Astrocyte (in vitro differentiated cells and primary cell): ENCODE measurements around the gene SALL4. TPM values are rescaled to one million over a fixed set of nuclear protein-coding genes. Genes with fewer than 3 reads are reported as not detected.
A peak's percentile ranks its signal among the peaks of the same experiment; 100 is the strongest.
"Not testable (repeated sequence)": the region's sequence is repeated elsewhere in the genome, so short reads cannot be mapped to it uniquely, and the experiment has no call there.

Experiments used
- DNase-seq: peaks from one replicate; pipeline ENCODE4 v3.0.0-alpha.2; 2010; ENCODE audit warnings: low read depth
- FAIRE-seq: peaks from 2 replicates; lab custom pipeline; 2011; peaks lifted over from hg19 to GRCh38; lab: Jason Lieb, UNC
- H2AFZ ChIP-seq: 2 replicates; pipeline ENCODE4 v1.6.0; 2012; ENCODE audit warnings: low read depth, low read length, inconsistent platforms
- H3K27ac ChIP-seq: 2 replicates; pipeline ENCODE4 v1.5.1; 2011; ENCODE audit warnings: low read depth, low read length, inconsistent platforms
- H3K27me3 ChIP-seq: 2 replicates; pipeline ENCODE4 v1.6.0; 2011; ENCODE audit warnings: low read length, inconsistent platforms; ENCODE audit not compliant: insufficient read depth
- H3K36me3 ChIP-seq: 2 replicates; pipeline ENCODE4 v1.5.1; 2011; ENCODE audit warnings: low read length, inconsistent platforms; ENCODE audit not compliant: insufficient read depth
- H3K4me1 ChIP-seq: 2 replicates; pipeline ENCODE4 v1.5.1; 2011; ENCODE audit warnings: low read length, inconsistent platforms; ENCODE audit not compliant: insufficient read depth
- H3K4me2 ChIP-seq: 2 replicates; pipeline ENCODE4 v1.6.0; 2012; ENCODE audit warnings: low read length, inconsistent platforms
- H3K4me3 ChIP-seq: 2 replicates; pipeline ENCODE4 v1.5.1; 2011; ENCODE audit warnings: low read depth, mild to moderate bottlenecking, low read length, inconsistent platforms; ENCODE audit not compliant: insufficient read depth
- H3K79me2 ChIP-seq: 2 replicates; pipeline ENCODE4 v1.6.0; 2012; ENCODE audit warnings: mild to moderate bottlenecking, low read length, inconsistent platforms; ENCODE audit not compliant: insufficient read depth
- H3K9ac ChIP-seq: 2 replicates; pipeline ENCODE4 v1.6.0; 2012; ENCODE audit warnings: mild to moderate bottlenecking, low read length, inconsistent platforms
- H3K9me3 ChIP-seq: 2 replicates; pipeline ENCODE4 v1.5.1; 2012; ENCODE audit warnings: low read depth, mild to moderate bottlenecking, low read length, inconsistent platforms; ENCODE audit not compliant: insufficient read depth
- H4K20me1 ChIP-seq: 2 replicates; pipeline ENCODE4 v1.6.0; 2012; ENCODE audit warnings: low read length, inconsistent platforms; ENCODE audit not compliant: insufficient read depth
- H3K27ac Mint-ChIP-seq: one replicate; pipeline ENCODE4 v1.8.0; 2021; ENCODE audit warnings: mild to moderate bottlenecking, mixed read lengths; ENCODE audit not compliant: unreplicated experiment
- H3K27me3 Mint-ChIP-seq: one replicate; pipeline ENCODE4 v1.8.0; 2021; ENCODE audit warnings: low read depth, mixed read lengths; ENCODE audit not compliant: unreplicated experiment
- H3K36me3 Mint-ChIP-seq: one replicate; pipeline ENCODE4 v1.8.0; 2021; ENCODE audit warnings: low read depth, mixed read lengths; ENCODE audit not compliant: unreplicated experiment
- H3K4me1 Mint-ChIP-seq: one replicate; pipeline ENCODE4 v1.8.0; 2021; ENCODE audit warnings: low read depth, mixed read lengths; ENCODE audit not compliant: unreplicated experiment
- H3K4me3 Mint-ChIP-seq: one replicate; pipeline ENCODE4 v1.8.0; 2021; ENCODE audit warnings: mild to moderate bottlenecking, moderate library complexity, mixed read lengths; ENCODE audit not compliant: unreplicated experiment
- H3K9me3 Mint-ChIP-seq: one replicate; pipeline ENCODE4 v1.8.0; 2021; ENCODE audit warnings: mild to moderate bottlenecking, mixed read lengths; ENCODE audit not compliant: unreplicated experiment
- EZH2 ChIP-seq: IDR thresholded peaks from 2 replicates; pipeline ENCODE4 v1.6.1; 2012; ENCODE audit warnings: mild to moderate bottlenecking, low read length, inconsistent platforms; ENCODE audit not compliant: insufficient read depth
- total RNA-seq: library from RNA; stranded (reverse); gene quantifications from 2 replicates; pipeline ENCODE4 v1.2.1, GENCODE V29; 2021
- TF ChIP-seq, protein P1 (sequence below): IDR thresholded peaks from 2 replicates; pipeline ENCODE4 v1.5.1; 2011; ENCODE audit warnings: low read depth, mild to moderate bottlenecking, inconsistent platforms, low read length, moderate library complexity; ENCODE audit not compliant: insufficient read depth

Gene SALL4
- total RNA-seq, 1 donor from 2014 or later, result 21.7 TPM

- H3K36me3 ChIP-seq, result no peaks in the 10 kb centered on the region
- H3K4me2 ChIP-seq, result no peak overlapping the region
- Mint-ChIP-seq H3K27ac (no peak overlapping the region), H3K4me1 (no peaks in the 10 kb centered on the region), H3K36me3 (no peaks in the 10 kb centered on the region), H3K4me3 (no peak overlapping the region), H3K9me3 (no peaks in the 10 kb centered on the region), H3K27me3 (peaks cover 14% of the 10 kb centered on the region)
- no peak overlapping the region for H3K27ac ChIP-seq
- peak overlapping the region; percentile 34 for H2AFZ ChIP-seq
- no peak for DNase-seq
- TF ChIP-seq, protein P1, sequence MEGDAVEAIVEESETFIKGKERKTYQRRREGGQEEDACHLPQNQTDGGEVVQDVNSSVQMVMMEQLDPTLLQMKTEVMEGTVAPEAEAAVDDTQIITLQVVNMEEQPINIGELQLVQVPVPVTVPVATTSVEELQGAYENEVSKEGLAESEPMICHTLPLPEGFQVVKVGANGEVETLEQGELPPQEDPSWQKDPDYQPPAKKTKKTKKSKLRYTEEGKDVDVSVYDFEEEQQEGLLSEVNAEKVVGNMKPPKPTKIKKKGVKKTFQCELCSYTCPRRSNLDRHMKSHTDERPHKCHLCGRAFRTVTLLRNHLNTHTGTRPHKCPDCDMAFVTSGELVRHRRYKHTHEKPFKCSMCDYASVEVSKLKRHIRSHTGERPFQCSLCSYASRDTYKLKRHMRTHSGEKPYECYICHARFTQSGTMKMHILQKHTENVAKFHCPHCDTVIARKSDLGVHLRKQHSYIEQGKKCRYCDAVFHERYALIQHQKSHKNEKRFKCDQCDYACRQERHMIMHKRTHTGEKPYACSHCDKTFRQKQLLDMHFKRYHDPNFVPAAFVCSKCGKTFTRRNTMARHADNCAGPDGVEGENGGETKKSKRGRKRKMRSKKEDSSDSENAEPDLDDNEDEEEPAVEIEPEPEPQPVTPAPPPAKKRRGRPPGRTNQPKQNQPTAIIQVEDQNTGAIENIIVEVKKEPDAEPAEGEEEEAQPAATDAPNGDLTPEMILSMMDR, result no peak
- no peak for TF ChIP-seq EZH2
- H4K20me1 ChIP-seq, result no peaks in the 10 kb centered on the region
- no peak overlapping the region for H3K9ac ChIP-seq
- no peak for FAIRE-seq
- H3K9me3 ChIP-seq, result no peaks in the 10 kb centered on the region
- H3K4me1 ChIP-seq, result no peaks in the 10 kb centered on the region
- H3K27me3 ChIP-seq, result no peaks in the 10 kb centered on the region
- no peak overlapping the region for H3K4me3 ChIP-seq
- H3K79me2 ChIP-seq, result no peaks in the 10 kb centered on the region
These were observed 26.4 kb upstream of the SALL4 start for GRCh38 chr20:51828762-51829161.

DNA sequence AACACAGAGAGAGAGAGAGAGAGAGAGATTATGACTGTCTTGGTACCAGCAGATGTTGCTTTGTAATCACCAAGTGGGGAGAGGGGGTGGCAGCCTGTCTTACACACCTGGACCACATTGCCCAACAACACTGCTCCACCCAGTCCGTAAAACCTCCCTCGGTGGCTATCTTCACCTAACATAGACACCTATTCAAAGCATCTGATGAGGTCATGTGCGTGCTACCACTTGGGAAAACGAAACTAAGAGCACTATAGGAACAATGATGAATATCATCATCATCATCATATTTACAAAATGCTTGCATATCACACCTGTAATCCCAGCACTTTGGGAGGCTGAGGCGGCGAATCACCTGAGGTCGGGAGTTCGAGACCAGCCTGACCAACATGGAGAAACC is 24.1 kb upstream of the SALL4 start:
- no peaks in the 10 kb centered on the region for H3K27me3 ChIP-seq
- no peaks in the 10 kb centered on the region for H3K36me3 ChIP-seq
- FAIRE-seq, result no peak
- Mint-ChIP-seq H3K36me3 (no peaks in the 10 kb centered on the region), H3K9me3 (no peaks in the 10 kb centered on the region), H3K4me3 (no peak overlapping the region), H3K27ac (peak overlapping the region; percentile 77), H3K4me1 (no peaks in the 10 kb centered on the region), H3K27me3 (peaks cover 9% of the 10 kb centered on the region)
- TF ChIP-seq, protein P1, result no peak
- no peak for TF ChIP-seq EZH2
- no peaks in the 10 kb centered on the region for H3K4me1 ChIP-seq
- no peaks in the 10 kb centered on the region for H4K20me1 ChIP-seq
- H2AFZ ChIP-seq, result no peak overlapping the region
- H3K27ac ChIP-seq, result no peak overlapping the region
- no peak overlapping the region for H3K9ac ChIP-seq
- no peak overlapping the region for H3K4me3 ChIP-seq
- no peaks in the 10 kb centered on the region for H3K9me3 ChIP-seq
- no peak for DNase-seq
- no peaks in the 10 kb centered on the region for H3K79me2 ChIP-seq
- no peak overlapping the region for H3K4me2 ChIP-seq

DNA sequence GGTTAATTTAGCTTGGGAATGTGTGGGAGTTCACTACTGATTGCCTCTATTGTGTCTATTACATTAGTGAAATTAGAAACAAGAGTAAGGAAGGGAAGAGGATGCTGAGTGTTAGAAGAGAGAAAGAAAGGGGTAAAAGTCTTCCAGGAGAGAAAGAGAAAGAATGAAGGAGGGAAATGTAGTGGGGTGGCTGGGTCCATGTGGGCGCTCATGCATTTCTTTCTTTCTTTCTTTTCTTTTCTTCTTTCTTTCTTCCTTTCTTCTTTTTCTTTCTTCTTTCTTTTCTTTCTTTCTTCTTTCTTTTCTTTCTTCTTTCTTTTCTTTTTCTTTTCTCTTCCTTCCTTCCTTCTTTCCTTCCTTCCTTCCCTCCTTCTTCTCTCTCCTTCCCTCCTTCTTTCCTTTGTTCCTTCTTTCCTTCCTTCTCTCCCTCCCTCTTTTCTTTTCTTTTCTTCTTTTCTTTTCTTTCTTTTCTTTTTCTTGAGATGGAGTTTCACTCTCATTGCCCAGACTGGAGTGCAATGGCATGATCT is 16.2 kb upstream of the SALL4 start:
- Histone ChIP-seq H3K9ac (no peak overlapping the region), H4K20me1 (no peaks in the 10 kb centered on the region), H3K27ac (no peak overlapping the region), H3K4me3 (no peak overlapping the region), H3K4me2 (no peak overlapping the region), H3K9me3 (no peaks in the 10 kb centered on the region), H3K36me3 (no peaks in the 10 kb centered on the region), H3K79me2 (no peaks in the 10 kb centered on the region), H2AFZ (no peak overlapping the region), H3K4me1 (no peaks in the 10 kb centered on the region), H3K27me3 (no peaks in the 10 kb centered on the region)
- FAIRE-seq (no peak), DNase-seq (no peak)
- Mint-ChIP-seq H3K4me1 (no peaks in the 10 kb centered on the region), H3K27me3 (peaks cover 3% of the 10 kb centered on the region), H3K4me3 (no peak overlapping the region), H3K9me3 (no peaks in the 10 kb centered on the region), H3K27ac (no peak overlapping the region), H3K36me3 (no peaks in the 10 kb centered on the region)
- TF ChIP-seq, protein P1, result no peak
- TF ChIP-seq EZH2, result no peak

GRCh38 chr20:51816856-51817255 is 14.5 kb upstream of the SALL4 start:
- not testable (repeated sequence) for H3K27me3 Mint-ChIP-seq, H3K27ac ChIP-seq, H3K9me3 ChIP-seq, H3K4me1 ChIP-seq, FAIRE-seq, H3K9me3 Mint-ChIP-seq, H3K36me3 ChIP-seq, H3K9ac ChIP-seq, H3K4me2 ChIP-seq, H3K4me1 Mint-ChIP-seq, H4K20me1 ChIP-seq, DNase-seq, H3K27me3 ChIP-seq, H3K79me2 ChIP-seq, H3K36me3 Mint-ChIP-seq, H3K4me3 ChIP-seq, H3K27ac Mint-ChIP-seq, H3K4me3 Mint-ChIP-seq, H2AFZ ChIP-seq
